Ovary (tissue), 9 donors: Measurements from ENCODE around the gene NELFB. TPM values are rescaled to one million over a fixed set of nuclear protein-coding genes. Genes with fewer than 3 reads are reported as not detected.

Experiments used
- DNase-seq, 5 donors: peaks; one replicate each; pipeline ENCODE4 v3.0.0-alpha.2; 2019 to 2020
- H3K27ac ChIP-seq, 2 donors: fragments of 200-600 bp; one replicate each; pipeline versions ENCODE4 v1.5.1 to v1.8.0; 2019 to 2022
- H3K27me3 ChIP-seq: fragments of 200-600 bp; one replicate; pipeline ENCODE4 v1.8.0; 2022
- H3K36me3 ChIP-seq: fragments of 200-600 bp; sonication (generic); one replicate; pipeline ENCODE4 v1.5.1; 2019
- H3K4me1 ChIP-seq: one replicate; pipeline ENCODE4 v1.8.1; 2013; ENCODE audit warnings: mild to moderate bottlenecking, moderate library complexity; ENCODE audit not compliant: insufficient read depth
- H3K4me3 ChIP-seq: fragments of 200-600 bp; sonication (generic); one replicate; pipeline ENCODE4 v1.5.1; 2017
- H3K9me3 ChIP-seq, 2 donors: fragments of 200-600 bp in 1 of 2; sonication (generic) in 1 of 2; one replicate each; pipeline versions ENCODE4 v1.5.1 to v1.8.1; 2013 to 2019; ENCODE audit warnings: mild to moderate bottlenecking in 1 of 2, moderate library complexity in 1 of 2
- CTCF ChIP-seq, 3 donors: fragments of 450-650 bp in 2 of 3; fragments of 200-600 bp in 1 of 3; IDR thresholded peaks; one replicate each; pipeline versions ENCODE4 v1.5.1 to v1.8.0; 2016 to 2022; ENCODE audit warnings: antibody characterized with exemption in 3 of 3, mild to moderate bottlenecking in 1 of 3
- EP300 ChIP-seq: sonication (generic); formaldehyde crosslinking; IDR thresholded peaks from one replicate; pipeline ENCODE4 v1.6.1; 2017; ENCODE audit warnings: antibody characterized with exemption
- POLR2A ChIP-seq: fragments of 450-650 bp; IDR thresholded peaks from one replicate; pipeline ENCODE4 v1.6.1; 2017; ENCODE audit warnings: antibody characterized with exemption, mild to moderate bottlenecking, moderate library complexity
- WGBS, 3 donors: extraction: QIAGEN DNeasy Blood & Tissue Kit in 1 of 3; methylation state at CpG; one replicate each; pipeline versions ENCODE4 v1.1.5 to v1.1.7; 2013 to 2017; 5-methylcytosine and 5-hydroxymethylcytosine counted together
- intact Hi-C, 4 donors: fragments of 100-400 bp; cut with DNase I; formaldehyde crosslinking; loops; one replicate each; pipeline versions ENCODE4 v1.11.0 to v1.15.1; 2022 to 2023
- polyA plus RNA-seq, 2 donors: library from polyadenylated mRNA; stranded (reverse); fragments of 200-250 nt in 1 of 2; fragments of 350-450 nt in 1 of 2; fragmentation: Illumina TruSeq in 1 of 2; extraction: RNeasy Lipid Tissue Mini Kit (QIAGEN cat#74804) in 1 of 2; gene quantifications; one replicate each; pipeline ENCODE4 v1.2.3, GENCODE V29; 2013 to 2014
- total RNA-seq, 7 donors: library from RNA; depleted of rRNA in 2 of 7; stranded (reverse); fragments of >200 nt in 2 of 7; fragmentation: NEBNext Ultra II Directional in 3 of 7; extraction: Animal tissue kit (Norgen Biotek cat#: 25700) in 3 of 7; gene quantifications; one replicate each; pipeline versions ENCODE4 v1.1.0 to v1.2.4, GENCODE V29; 2016 to 2023
- donor health status: DM: no; HTN: no; CAD: no; lungs with moderate emphysema.
- donor health status: DM: no; HTN: no; CAD: no.
- donor health status: Bipolar disorder and iron deficiency.
- donor health status: DM: yes; HTN: yes; CAD: no.
- donor health status: DM: no; HTN: no; CAD: no.
- donor health status: DM: yes; HTN: yes; CAD: no.

NELFB gene
- total and polyA plus RNA-seq, 9 donors = 10.9 to 56.6 (median 44.5) TPM

GRCh38 chr9:137273611-137274320 is 18.6 kb downstream of the NELFB start:
- H3K9me3 ChIP-seq = no peaks in the 10 kb centered on the region
- TF ChIP-seq EP300 (no peak), POLR2A (no peak), CTCF (IDR thresholded peaks at IDR 0.05) (no peak)
- no peak overlapping the region for H3K27ac ChIP-seq
- intact Hi-C loops = no loop called here
- 71 to 83% (median 73%) methylated on average over 15 of the region's 15 CpGs for WGBS, 3 donors
- H3K4me3 ChIP-seq = no peak overlapping the region
- DNase-seq = peak in 2 of 5 donors; percentile 17 to 35
- H3K27me3 ChIP-seq = no peaks in the 10 kb centered on the region
- H3K36me3 ChIP-seq = no peaks in the 10 kb centered on the region
- peaks cover 19% of the 10 kb centered on the region for H3K4me1 ChIP-seq

GRCh38 chr9:137275203-137275587 is 20.1 kb downstream of the NELFB start:
- 79 to 91% (median 88%) methylated on average over 10 of the region's 10 CpGs for WGBS, 3 donors
- Histone ChIP-seq H3K36me3 (no peaks in the 10 kb centered on the region), H3K4me3 (no peak overlapping the region), H3K4me1 (peaks cover 12% of the 10 kb centered on the region), H3K9me3 (no peaks in the 10 kb centered on the region), H3K27me3 (no peaks in the 10 kb centered on the region), H3K27ac (no peak overlapping the region)
- DNase-seq = peak in 1 of 5 donors; percentile 19
- intact Hi-C loops = no loop called here
- TF ChIP-seq EP300 (no peak), CTCF (IDR thresholded peaks at IDR 0.05) (no peak), POLR2A (no peak)

- peak in 3 of 5 donors; percentile 21 to 41 (median 30) for DNase-seq
- TF ChIP-seq POLR2A (no peak), EP300 (no peak), CTCF (IDR thresholded peaks at IDR 0.05) (no peak)
- no peaks in the 10 kb centered on the region for H3K9me3 ChIP-seq
- intact Hi-C loops = no loop called here
- no peaks in the 10 kb centered on the region for H3K36me3 ChIP-seq
- no peaks in the 10 kb centered on the region for H3K27me3 ChIP-seq
- no peak overlapping the region for H3K4me3 ChIP-seq
- peaks cover 12% of the 10 kb centered on the region for H3K4me1 ChIP-seq
- WGBS, 3 donors = 81 to 84% (median 83%) methylated on average over 24 of the region's 24 CpGs
- no peak overlapping the region for H3K27ac ChIP-seq
These were observed 20.7 kb downstream of the NELFB start for GRCh38 chr9:137275588-137276472.

- Histone ChIP-seq H3K27ac (peak overlapping the region; percentile 74 to 87), H3K36me3 (no peaks in the 10 kb centered on the region), H3K4me3 (peak overlapping the region; percentile 47), H3K4me1 (peaks cover 12% of the 10 kb centered on the region), H3K9me3 (no peaks in the 10 kb centered on the region), H3K27me3 (no peaks in the 10 kb centered on the region)
- WGBS, 3 donors = 30 to 38% (median 36%) methylated on average over 22 to 30 of the region's 30 CpGs
- TF ChIP-seq EP300 (no peak), POLR2A (no peak), CTCF (IDR thresholded peaks at IDR 0.05) (no peak)
- peak; percentile 88 to 91 (median 90) for DNase-seq
- intact Hi-C loops = no loop called here
These were observed 21.6 kb downstream of the NELFB start for GRCh38 chr9:137276473-137277328.
